CD1c-positive myeloid dendritic cell (primary cell): ENCODE results near the gene GMDS.

ENCODE experiments used
- DNase-seq: peaks from one replicate; pipeline ENCODE4 v3.0.0-alpha.2; 2016; ENCODE audit errors: extremely low spot score

Gene GMDS

GRCh38 chr6:2178125-2178524 lies 67.3 kb downstream of the GMDS start:
- no peak for DNase-seq

GRCh38 chr6:2175825-2176224 lies 69.6 kb downstream of the GMDS start:
- no peak for DNase-seq

- no peak for DNase-seq
Observed at GRCh38 chr6:2173203-2173961, 72.0 kb downstream of the GMDS start.

DNA sequence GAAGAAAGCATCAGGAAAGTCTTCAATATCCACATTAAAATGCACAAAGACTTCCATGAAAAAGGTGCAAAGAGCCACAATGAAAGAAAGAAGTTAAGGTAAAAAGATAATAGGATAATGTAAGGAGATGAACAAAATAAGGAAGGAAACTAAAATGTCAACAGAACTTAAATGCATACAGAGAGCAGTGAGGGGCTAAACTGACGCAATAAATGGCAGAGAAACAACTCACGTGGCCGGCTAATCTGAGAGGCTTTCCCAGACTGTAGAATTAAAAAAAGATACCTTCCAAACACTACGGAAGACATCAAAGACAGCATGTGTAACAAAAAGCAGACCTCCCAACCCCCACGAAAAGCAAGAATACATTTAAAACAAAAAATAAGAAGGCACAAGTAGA lies 73.7 kb downstream of the GMDS start:
- DNase-seq: no peak

DNA sequence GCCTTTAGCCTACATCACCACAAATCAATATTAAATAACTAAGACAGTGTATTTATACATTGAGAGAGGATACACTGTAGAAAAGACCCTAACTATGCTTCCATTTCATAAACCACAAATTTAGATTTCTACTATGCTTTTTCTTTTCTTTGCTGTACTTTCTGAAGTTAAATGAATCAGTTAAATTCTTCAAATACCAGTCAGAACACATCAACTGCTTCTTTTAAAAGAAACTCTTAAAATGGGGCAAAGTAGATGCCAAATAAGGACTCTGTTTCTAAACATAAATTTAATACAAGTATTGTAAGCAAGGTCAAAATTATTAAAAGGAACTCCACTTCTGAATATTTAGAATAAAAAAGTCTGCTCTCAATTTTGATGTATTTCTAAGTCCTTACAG lies 76.9 kb downstream of the GMDS start:
- no peak for DNase-seq

- no peak for DNase-seq
Observed at GRCh38 chr6:2166717-2167116, 78.7 kb downstream of the GMDS start.

GRCh38 chr6:2165286-2165685 lies 80.1 kb downstream of the GMDS start:
- DNase-seq: no peak

GRCh38 chr6:2164481-2164880 lies 80.9 kb downstream of the GMDS start:
- DNase-seq: no peak

GRCh38 chr6:2162079-2162445 lies 83.3 kb downstream of the GMDS start:
- no peak for DNase-seq

GRCh38 chr6:2158596-2159271 lies 86.7 kb downstream of the GMDS start:
- DNase-seq: no peak

- DNase-seq: no peak
Observed at GRCh38 chr6:2157441-2158127, 87.8 kb downstream of the GMDS start.

GRCh38 chr6:2155206-2155605 lies 90.2 kb downstream of the GMDS start:
- no peak for DNase-seq

DNA sequence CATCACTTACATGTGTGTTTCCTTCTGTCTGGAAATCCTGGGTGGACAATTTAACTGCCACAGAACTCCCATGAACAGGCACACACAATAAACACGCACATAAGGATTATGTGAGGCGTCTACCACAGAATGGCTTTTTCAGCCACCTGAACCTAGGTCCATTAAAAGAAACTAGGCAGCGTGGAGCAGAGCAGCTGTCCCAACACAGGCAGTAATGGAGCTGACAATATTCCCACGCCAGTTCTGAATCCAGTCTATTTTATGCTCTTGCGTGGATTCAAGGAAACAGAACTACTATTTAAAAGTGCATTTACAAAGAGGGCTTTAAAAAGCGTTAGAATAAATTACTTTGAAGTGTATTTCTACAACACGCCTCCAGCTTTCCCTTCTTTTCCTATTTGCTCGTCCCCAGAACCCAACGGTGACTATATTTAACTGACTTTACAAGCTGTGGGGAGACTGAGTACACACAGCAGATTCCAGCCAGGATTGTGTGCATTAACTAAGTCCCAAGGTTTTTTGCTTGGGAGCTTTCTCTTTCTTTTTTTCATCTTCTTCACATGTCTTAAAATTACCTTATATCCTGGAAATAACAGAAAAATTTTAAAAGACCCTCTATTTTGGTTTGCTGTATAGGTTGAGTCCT lies 95.9 kb downstream of the GMDS start:
- DNase-seq: no peak

- no peak for DNase-seq
Observed at GRCh38 chr6:2148748-2149147, 96.7 kb downstream of the GMDS start.

GRCh38 chr6:2147766-2148448 lies 97.5 kb downstream of the GMDS start:
- DNase-seq: no peak

- no peak for DNase-seq
Observed at GRCh38 chr6:2147261-2147660, 98.1 kb downstream of the GMDS start.

GRCh38 chr6:2144210-2144609 lies 101.2 kb downstream of the GMDS start:
- DNase-seq: no peak

GRCh38 chr6:2141644-2142290 lies 103.6 kb downstream of the GMDS start:
- no peak for DNase-seq

GRCh38 chr6:2140438-2141128 lies 104.8 kb downstream of the GMDS start:
- DNase-seq: no peak

DNA sequence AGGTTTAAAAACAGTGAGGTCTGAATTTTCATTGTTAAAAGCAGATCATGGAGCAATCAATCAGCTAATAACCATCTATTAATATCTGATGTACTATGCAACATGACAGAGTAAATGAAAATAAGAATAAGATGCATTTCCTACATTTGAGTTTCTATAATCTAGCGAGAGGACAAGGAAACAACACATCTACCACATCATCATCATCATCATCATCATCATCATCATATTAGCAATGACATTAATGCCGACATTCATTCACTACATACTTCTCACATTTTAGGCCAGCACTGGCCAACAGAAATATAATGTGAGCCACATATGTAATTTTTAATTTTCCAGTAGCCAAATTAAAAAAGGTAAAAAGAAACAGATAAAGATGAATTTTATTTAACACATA lies 110.0 kb downstream of the GMDS start:
- no peak for DNase-seq

DNA sequence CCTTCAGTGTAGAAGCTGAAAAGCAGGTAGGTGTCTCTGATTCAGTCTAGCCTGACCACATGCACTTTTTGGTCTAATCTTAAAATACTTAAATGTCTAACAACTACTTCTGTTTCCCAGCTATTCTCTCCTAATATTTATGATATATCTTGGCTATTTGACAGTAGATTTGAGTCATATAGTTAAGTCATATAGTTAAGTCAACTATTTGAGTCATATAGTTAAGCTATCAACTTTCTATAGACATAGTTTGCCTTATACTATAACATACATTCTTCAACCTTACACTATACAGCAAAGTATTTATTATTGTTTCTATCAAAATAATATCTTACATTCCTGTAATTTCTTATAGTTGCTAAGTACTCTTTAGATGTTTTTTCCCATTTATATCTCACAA lies 110.9 kb downstream of the GMDS start:
- no peak for DNase-seq
